Sigmoid colon (tissue), 4 donors: Measurements from ENCODE around the gene CTSD.

Experiments
- POLR2A ChIP-seq, 2 donors: fragments of 450-650 bp; IDR thresholded peaks; one replicate each; pipeline ENCODE4 v1.6.1; 2016; ENCODE audit warnings: antibody characterized with exemption in 2 of 2, mild to moderate bottlenecking in 2 of 2, moderate library complexity in 2 of 2
- POLR2AphosphoS5 ChIP-seq, 4 donors: sonication (generic); formaldehyde crosslinking; IDR thresholded peaks; one replicate each; pipeline ENCODE4 v1.6.1; 2017; ENCODE audit warnings: antibody characterized with exemption in 4 of 4
- TF ChIP-seq, protein P1 (sequence below), 4 experiments: fragments of 450-650 bp in 3 of 4; fragments of 200-600 bp in 1 of 4; IDR thresholded peaks; one replicate each; pipeline ENCODE4 v1.5.1; 2016 to 2019; ENCODE audit warnings: antibody characterized with exemption in 4 of 4, mild to moderate bottlenecking in 3 of 4, moderate library complexity in 2 of 4

DNA sequence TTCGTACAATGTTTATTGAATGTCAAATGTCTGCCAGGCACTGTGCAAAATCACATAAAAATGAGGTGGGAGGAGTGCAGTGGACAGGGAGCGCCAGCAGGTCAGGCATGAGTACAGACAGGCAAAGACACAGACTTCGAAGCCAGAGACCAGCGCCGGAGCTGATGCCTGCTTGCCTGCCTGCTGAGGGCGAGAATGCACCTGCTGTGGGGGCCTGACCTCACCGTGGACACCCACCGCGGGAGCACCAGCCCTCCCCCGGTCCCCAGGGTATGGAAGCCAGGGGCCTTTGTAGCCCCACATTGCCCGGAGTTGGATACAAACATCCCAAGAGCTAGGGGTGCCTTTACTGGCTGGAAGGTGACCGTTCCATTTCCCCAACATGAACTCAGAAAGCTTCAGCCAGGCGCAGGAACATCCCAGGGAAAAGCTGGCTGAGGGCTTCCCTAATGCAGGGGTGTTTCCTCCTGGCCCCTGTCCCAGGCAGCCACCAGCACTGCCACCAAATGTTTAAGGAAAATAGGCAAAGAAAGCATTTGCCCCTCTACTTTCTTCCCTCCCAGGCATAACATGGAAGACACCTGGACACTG is 31.2 kb downstream of the CTSD start:
- TF ChIP-seq POLR2A (IDR thresholded peaks at IDR 0.05) (no peak), POLR2AphosphoS5 (IDR thresholded peaks at IDR 0.05) (no peak)
- TF ChIP-seq, protein P1, sequence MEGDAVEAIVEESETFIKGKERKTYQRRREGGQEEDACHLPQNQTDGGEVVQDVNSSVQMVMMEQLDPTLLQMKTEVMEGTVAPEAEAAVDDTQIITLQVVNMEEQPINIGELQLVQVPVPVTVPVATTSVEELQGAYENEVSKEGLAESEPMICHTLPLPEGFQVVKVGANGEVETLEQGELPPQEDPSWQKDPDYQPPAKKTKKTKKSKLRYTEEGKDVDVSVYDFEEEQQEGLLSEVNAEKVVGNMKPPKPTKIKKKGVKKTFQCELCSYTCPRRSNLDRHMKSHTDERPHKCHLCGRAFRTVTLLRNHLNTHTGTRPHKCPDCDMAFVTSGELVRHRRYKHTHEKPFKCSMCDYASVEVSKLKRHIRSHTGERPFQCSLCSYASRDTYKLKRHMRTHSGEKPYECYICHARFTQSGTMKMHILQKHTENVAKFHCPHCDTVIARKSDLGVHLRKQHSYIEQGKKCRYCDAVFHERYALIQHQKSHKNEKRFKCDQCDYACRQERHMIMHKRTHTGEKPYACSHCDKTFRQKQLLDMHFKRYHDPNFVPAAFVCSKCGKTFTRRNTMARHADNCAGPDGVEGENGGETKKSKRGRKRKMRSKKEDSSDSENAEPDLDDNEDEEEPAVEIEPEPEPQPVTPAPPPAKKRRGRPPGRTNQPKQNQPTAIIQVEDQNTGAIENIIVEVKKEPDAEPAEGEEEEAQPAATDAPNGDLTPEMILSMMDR (IDR thresholded peaks at IDR 0.05): no peak
